GM19395 (cell line): ENCODE measurements around the gene PARM1.

Source experiments
- ATAC-seq: cut with Tn5 transposase; IDR thresholded peaks from one replicate; pipeline ENCODE4 v1.9.1; 2021; ENCODE audit warnings: mild to moderate bottlenecking, moderate library complexity; ENCODE audit not compliant: unreplicated experiment

PARM1 gene

DNA sequence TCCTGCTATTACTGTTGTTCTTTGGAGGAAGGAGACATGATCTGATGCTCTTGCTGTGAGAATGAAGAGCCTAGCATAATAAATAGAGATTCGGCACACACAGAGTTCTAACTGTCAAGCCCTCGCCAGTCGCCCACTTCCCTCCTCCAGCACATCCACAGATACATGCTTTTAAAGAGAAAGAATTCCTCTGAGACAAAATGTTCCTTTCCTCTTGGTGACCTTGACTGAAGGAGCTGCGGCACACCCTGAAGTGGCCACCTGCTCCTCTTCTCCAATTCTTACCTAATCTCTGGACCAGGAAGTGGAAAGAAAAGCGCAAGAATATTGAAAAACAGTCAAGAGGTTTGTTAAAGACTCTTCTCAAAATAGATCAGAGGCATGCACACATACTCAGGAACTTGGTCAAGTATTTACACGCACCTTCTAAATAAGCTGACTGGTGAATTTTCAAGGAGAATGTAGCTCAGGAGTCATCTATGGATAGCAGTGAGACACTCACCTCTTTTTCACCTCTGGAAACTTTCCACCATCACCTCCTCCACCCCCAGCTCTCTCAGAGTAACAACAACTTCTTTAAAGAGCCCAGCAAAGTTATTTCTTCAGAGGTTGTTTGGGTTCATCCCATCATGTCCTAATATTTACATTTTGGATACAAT, 95.4 kb downstream of the PARM1 start:
- ATAC-seq: no peak

DNA sequence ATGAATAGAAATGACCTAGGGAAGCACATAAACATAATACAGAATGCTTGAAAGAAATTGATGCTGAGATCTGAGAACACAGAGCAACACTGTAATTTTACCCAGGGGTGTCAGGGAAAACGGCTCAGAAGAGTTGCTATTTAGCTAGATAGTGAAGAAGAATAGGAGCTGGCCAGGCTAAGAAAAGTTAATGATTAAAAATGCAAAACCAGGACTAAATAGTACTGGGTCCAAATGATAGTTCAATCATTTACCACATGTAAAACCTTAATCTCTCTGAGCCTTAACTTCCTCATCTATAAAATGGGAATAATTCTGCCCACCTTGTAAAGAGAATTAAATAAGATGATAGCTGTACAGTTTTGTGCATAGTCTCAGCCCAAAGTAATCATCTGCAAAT, 97.1 kb downstream of the PARM1 start:
- no peak for ATAC-seq

DNA sequence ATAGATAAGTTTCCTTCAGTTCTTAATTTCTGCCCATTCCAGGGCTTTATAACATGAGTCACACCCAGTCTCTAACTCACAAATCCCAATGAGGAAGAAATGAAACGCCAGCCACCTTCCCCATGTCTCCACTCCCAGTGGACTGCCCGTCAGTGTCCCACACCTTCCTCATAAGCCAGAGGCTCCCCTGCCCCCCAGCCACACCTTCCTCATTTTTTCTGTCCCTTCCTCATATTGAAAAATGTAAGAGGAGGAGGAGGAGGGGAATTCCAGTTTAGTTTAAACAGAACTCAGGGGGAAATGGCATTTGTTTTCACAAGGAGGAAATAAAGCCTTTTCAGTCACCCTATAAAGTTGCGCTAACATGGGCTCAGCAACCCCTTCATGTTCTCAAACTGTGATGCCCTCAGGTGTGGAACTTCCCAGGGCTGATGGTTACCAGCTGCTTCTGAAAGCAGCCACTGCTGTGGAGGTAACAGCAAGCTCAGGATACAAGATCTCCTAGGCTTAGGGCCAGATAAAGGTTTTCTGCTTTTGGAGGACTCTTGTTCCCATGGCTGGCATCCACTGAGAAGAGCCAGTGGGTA, 97.8 kb downstream of the PARM1 start:
- no peak for ATAC-seq

DNA sequence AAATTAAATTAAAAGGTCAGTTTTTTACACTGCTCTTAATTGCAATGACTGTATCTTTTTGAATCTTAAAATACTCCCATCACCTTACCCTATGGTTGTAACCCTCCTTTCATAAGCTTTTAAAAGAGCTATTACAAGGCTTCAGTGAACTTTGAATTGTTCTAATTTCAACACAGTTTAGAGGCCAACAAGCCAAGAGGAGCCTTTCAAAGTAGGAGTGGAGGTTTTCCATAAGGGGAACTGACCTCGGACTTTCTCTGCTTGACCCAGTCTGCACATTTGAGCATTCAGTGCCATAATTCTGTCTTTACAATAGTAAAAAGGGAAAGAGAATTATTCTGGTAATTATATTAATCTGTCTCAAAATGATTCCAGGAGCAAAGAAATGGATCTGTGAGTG, 98.9 kb downstream of the PARM1 start:
- no peak for ATAC-seq

DNA sequence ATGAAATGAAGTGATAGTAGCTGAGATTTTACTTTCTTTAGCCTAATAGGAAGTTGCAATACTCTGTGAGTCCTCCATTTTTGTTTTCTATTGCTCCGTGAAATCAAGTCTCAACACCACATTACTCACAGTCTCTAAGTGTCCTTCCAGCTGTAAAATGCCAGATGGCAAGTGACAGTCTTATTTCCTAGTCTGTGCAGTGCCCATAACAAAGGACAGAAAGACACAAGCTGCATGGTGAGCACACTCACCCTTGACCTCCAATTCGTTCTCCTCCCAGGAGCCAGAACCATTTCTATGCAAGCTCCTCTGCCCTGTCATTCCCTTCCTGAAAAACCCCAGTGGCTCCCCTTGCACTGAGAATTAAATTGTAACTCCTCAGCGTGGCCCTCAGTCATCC, 101.6 kb downstream of the PARM1 start:
- ATAC-seq: no peak

DNA sequence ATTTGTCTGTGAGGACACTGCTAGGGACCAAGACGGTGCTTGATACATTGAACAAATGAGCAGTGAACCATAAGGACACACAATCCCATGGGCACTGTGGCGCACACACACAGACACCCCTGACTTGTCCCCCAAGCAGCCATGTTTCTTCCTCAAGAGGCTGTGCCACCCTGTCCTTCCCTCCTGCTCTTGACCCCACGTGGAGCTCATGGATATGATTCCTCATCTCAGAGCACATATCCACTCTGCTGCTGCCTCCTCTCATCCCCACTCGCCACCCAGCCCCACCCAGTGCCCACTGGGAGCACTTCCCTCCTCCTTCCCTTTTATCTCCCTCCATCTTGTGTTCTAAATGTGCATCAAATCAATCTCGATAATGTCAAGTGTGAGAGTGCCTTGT, 102.4 kb downstream of the PARM1 start:
- no peak for ATAC-seq

DNA sequence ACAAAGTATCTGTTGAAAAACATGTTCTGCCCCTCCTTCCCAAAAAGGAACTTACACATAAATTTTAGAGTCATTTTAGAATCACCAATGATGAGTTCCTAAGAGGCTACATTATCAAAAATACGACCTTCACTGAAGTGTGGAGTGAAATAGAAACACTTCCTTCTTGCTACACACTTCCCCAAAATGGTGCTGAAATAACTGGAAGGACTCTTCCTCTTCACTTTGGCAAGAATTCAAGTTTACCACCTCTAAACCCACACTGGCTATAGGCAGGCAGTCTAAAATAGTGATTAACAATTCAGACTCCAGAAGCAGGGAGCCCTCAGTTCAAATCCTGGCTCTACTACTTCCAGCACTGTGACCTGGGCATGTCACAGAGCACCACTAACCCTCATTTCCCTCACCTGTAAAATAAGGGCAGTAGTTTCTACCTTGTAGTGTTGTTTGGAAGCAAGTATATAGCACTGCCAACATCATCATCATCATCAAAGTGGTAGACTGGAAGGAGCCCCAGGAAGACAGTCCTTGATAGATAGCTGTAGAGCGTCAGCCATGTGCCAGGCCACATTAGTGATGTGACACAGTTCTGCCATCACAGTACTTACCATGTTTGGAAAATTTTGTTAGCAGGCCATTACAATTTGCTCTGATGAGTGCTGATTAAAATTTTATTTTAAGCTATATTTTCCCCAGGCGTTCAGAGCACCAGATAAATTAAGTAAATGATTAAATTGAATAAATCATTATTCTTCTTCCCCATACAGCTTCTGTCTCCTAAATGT, 103.3 kb downstream of the PARM1 start:
- ATAC-seq: no peak

DNA sequence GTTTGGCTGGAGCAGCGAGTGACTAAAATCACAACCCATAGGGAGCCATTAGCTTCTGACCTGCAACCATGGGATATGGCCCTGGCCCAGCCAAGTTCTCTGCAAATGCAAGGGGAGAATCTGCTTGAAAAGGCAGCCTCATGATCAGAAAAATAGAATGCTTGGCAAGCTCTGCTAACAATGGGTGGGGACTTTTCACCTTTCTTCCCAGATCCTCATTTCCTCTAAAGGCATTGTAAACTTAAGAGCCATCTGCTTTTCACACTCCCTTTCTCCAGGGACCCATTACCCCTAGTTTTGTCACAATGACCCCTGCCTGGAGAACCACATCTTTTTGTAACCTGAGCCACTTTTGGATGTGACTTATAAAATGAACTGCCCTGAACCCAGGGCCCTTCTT, 104.3 kb downstream of the PARM1 start:
- ATAC-seq: no peak

DNA sequence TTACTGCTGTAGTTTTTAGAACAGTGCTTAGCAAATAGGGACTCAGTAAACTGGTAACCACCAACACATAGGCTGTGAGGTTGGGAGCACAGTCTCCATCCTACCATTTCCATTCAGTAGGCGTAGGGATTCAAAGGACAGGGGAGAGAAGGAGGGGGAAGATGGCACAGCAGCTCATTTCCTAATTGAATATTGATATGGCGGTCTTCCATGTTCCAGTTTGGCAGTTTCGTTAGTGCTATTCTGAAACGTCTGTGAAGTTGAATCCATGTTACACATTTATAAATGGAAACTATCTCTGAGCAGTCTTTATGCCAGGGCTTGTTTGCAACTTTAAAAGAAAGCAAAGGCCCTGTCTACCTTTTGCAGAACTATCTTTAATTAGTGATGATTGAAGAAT, 105.5 kb downstream of the PARM1 start:
- no peak for ATAC-seq

DNA sequence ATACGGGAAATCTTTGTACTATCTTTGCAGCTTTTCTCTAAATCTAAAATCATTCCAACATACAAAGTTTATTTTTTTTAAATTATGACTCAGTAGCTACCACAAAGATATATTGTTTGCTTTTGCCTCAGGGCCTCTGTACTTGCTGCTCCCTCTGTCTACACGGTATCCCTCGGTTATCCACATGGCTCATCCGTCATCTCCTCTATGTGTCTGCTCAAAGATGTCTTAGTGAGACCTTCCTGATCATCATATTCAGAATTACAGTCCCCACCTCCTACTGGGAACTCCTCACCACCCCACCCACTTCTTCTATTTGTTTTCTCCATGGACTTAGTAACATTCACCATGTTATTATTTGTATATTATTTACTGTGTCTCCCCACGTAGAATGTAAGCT, 107.8 kb downstream of the PARM1 start:
- no peak for ATAC-seq

DNA sequence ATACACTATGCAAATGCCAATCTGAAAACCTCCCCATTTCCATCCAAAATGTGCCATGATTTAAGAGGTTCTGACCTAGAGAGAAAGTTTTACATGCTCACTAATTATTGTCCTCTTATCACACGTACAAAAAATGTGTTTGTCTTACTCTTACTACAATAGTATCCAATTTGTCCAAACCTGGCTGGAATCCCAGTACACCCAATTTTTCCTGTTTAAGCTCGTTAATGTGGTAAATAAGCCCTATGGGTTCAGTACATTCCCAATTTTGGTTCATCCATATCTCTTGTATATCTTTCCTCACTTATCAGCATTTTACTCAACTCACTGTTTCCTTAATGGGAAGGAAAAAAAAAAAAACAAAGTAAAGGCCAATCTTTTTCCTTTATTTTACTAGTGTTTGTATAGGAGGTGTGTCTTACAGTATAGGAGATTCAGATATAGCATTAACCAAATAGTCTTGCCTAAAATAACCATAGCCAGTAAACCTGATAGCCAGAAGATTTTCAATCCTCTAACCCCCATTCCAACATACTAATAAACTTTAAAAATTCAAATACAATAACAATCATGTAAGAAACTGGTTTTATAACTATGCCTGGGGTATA, 109.8 kb downstream of the PARM1 start:
- ATAC-seq: no peak

DNA sequence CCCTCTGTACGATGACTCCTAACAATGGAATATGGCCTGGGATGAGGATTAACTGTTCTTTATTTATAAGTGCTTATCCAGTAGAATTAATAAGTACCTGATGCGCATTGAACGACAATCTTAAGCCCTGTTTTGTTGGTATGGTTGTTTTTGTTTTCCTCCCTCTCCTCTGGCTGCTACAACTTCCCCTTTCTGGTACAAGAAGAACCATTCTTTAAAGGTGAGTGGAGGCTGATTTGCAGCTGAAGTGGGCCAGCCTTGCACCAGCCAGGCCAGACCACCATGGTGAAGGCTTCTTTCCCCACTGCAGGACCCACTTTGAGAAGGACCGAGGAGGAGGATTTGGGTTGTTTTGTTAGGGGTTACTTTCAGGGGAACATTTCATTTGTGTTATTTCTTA, 113.3 kb downstream of the PARM1 start:
- ATAC-seq: no peak

DNA sequence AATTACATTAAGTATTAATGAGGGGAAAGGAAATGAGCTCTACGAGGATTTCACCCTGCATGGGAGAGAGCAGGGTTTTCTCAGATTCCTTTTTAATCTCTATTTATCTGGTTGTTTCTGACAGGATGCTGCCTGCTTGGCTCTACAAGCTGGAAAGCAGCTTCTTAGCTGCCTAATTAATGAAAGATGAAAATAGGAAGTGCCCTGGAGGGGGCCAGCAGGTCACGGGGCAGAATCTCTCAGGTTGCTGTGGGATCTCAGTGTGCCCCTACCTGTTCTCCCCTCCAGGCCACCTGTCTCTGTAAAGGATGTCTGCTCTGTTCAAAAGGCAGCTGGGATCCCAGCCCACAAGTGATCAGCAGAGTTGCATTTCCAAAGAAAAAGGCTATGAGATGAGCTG, 113.7 kb downstream of the PARM1 start:
- no peak for ATAC-seq

DNA sequence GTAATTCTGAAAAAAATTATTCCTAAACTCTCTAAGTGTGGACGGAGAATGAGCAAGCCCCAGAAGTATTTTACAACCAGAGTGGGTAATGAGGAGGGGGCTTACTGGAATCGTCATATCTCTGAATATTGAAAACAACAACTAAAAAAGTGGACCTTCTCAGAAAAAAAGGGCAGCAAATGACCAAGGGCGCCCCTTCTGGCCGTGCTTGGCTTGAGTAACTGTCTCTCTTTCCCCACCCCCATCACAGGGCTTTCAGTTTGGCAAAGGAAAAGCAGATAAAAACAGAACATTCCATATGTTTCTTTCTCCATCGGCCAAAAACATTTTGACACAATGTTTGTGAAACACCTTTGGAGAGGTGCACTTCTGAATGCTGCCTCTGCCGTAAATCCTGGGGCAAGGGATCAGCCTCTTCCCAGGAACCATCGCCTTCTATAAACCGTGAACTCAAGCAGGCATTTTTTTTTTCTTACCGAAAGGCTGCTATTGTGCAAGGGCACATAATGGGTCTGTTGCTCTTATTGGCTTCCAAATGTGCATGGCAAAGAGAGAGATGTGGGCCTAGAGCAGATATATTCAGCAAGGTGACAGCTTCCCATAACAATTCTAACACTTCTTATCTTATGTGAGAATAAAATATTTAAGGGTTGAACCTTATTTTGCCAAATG, 115.4 kb downstream of the PARM1 start:
- no peak for ATAC-seq

DNA sequence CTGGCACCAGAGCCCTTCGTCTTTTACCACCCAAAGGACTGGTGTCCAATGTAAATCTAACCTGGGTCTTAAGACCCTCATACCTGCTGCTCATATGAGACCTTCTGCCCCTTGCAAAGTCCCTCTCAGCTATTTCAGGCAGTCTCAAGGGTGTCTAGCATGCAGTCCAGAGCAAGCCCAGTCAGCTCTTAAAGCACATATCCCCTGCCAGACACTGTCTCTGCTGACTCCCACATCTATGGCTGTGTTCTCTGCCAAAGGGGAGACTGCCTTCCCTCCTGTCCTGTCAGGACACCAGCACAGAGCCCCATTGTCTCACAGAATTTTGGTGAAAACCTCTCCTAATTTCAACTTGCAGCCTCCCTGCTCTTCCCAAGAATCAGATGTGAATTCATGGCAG, 118.5 kb downstream of the PARM1 start:
- ATAC-seq: no peak

DNA sequence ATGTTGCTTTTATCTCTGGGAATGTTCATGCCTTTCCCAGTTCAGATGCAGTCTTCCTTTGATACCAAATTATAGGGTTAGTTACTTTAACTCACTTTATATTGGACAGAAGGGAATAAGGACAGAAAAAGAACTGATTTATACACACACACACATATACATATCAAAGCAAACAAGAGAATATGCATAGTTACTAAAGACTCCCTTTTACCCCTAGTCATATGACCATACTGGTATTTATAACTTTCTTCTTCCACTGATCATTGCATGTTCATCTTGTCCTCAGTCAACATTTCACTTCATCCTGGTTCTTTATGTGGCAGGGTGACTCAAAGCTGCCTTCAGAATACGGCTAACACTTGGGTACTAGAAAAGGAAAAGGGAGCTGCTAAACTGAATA, 120.4 kb downstream of the PARM1 start:
- ATAC-seq: no peak

DNA sequence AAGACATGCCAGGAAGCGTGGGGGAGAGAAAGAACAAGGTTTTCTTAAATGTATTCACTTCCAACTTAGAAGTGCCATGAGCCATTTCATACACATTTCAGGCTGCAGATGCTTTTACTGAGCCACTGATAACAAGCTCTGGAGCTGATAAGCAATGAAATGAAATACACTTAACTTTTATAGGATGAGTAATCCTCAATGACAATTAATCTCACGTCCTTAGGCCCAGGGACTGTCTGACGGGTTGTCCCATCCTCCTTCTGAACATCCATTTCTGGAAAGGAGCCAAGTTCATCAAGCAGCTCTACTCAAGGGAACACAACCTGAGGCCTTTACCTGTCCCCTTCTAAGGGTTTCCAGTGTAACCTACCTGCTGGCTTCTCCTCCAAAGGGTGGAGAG, 121.2 kb downstream of the PARM1 start:
- no peak for ATAC-seq

DNA sequence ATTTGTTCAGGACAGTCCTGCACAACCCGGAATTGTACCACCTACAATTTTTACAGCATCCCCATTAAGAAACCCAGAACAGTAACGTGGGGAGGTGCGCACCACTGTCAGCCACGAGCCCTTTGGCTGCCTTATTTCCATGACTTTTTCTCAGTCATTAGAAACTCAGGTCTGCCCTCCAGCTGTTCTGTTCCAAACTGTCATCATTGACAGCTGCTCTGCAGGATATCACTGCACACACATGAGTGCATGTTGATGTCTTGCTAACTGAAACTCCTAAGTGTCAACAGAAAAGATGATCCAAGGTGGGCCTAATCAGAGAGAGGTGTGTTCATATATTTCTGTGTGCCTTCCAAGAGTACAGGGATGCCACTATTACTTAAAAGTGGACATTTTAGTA, 123.4 kb downstream of the PARM1 start:
- ATAC-seq: no peak

DNA sequence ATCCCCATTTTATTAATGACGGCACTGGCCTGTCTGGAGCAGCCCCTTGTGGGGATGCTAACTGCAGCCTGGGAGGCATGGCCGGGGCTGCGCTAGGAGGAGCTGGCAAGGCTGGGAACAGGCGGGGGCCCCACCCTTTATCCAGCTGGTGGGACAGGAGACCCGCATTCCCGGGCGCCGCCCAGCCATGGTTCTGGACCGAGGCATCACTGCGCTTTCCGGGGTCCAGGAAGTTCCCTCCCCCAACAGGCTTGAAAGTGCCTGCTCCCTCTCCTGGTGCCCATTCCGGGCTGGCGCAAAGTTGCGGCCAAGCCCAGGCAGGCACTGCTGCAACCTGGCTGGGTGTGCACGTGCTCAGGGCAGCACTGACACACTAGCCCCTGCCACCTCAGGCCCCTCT, 124.5 kb downstream of the PARM1 start:
- ATAC-seq: no peak

DNA sequence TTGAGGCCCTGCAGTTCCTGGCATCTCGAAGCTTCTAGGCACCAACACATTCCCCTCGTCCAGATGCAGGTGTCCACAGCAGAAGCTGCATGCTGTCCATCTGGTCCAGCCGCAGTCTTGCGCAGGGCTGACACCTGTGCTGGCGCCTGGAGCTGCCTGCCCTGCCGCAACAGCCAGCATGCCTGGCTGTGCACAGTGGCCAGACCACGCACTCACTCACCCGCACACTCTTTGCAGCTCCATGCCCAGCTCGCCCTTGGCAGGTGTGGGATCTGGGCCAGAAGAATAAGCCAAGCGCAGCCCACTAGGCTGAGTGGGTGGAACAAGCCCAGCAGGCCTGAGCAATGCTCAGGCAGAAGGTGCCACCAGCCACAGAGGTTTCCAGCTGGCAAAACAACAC, 125.6 kb downstream of the PARM1 start:
- no peak for ATAC-seq

DNA sequence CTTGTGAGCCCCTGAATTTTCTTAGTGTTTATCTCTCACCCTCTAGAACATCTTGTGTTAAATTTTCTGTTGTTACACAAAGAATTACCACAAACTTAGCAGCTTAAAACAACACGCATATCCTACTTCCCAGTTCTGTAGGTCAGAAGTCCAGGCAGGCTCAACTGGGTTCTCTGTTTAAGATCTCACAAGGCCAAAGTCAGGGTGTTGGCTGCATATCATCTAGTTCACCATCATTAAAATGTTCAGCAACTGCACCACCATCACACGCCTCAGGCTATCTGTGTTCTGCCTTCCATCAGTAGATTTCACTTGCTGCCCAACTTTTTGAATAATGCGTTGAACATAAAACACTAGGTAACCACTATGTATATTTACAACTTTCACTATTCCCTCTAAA, 130.5 kb downstream of the PARM1 start:
- ATAC-seq: no peak
